HG03097 (cell line): ENCODE measurements around the gene JAG2.

ENCODE experiments used
- ATAC-seq: cut with Tn5 transposase; IDR thresholded peaks from one replicate; pipeline ENCODE4 v1.9.1; 2021; ENCODE audit not compliant: unreplicated experiment, low FRiP score

Gene JAG2

GRCh38 chr14:105204206-105204930 is 35.8 kb upstream of the JAG2 start:
- ATAC-seq, result no peak

GRCh38 chr14:105203701-105204100 is 35.1 kb upstream of the JAG2 start:
- no peak for ATAC-seq

- no peak for ATAC-seq
Observed at GRCh38 chr14:105203057-105203531, 34.5 kb upstream of the JAG2 start.

- ATAC-seq, result no peak
Observed at GRCh38 chr14:105201925-105202513, 33.4 kb upstream of the JAG2 start.

GRCh38 chr14:105201156-105201924 is 32.8 kb upstream of the JAG2 start:
- no peak for ATAC-seq

GRCh38 chr14:105200641-105201040 is 32.1 kb upstream of the JAG2 start:
- ATAC-seq, result no peak

- ATAC-seq, result no peak
Observed at GRCh38 chr14:105200074-105200473, 31.5 kb upstream of the JAG2 start.

- no peak for ATAC-seq
Observed at GRCh38 chr14:105199093-105199492, 30.5 kb upstream of the JAG2 start.

- ATAC-seq, result no peak
Observed at GRCh38 chr14:105198588-105198987, 30.0 kb upstream of the JAG2 start.

- ATAC-seq, result no peak
Observed at GRCh38 chr14:105197211-105197641, 28.6 kb upstream of the JAG2 start.

- no peak for ATAC-seq
Observed at GRCh38 chr14:105196265-105196960, 27.8 kb upstream of the JAG2 start.

GRCh38 chr14:105195522-105196264 is 27.1 kb upstream of the JAG2 start:
- no peak for ATAC-seq

- ATAC-seq, result no peak
Observed at GRCh38 chr14:105195051-105195450, 26.5 kb upstream of the JAG2 start.

- ATAC-seq, result no peak
Observed at GRCh38 chr14:105193916-105194782, 25.6 kb upstream of the JAG2 start.

- no peak for ATAC-seq
Observed at GRCh38 chr14:105192866-105193731, 24.5 kb upstream of the JAG2 start.

GRCh38 chr14:105187935-105188524 is 19.5 kb upstream of the JAG2 start:
- no peak for ATAC-seq

- ATAC-seq, result no peak
Observed at GRCh38 chr14:105187116-105187515, 18.5 kb upstream of the JAG2 start.

GRCh38 chr14:105185973-105186372 is 17.4 kb upstream of the JAG2 start:
- no peak for ATAC-seq
